Tibial artery (tissue), 4 donors: ENCODE data around the gene NOSTRIN.

Experiments
- DNase-seq, 2 donors: peaks; one replicate each; pipeline ENCODE4 v3.0.0-alpha.2; 2019
- H3K27ac ChIP-seq, 2 donors: fragments of 200-600 bp; sonication (generic) in 1 of 2; 1 replicate in 1 of 2; 2 replicates in 1 of 2; pipeline ENCODE4 v1.5.1; 2018 to 2019; ENCODE audit warnings: mild to moderate bottlenecking in 1 of 2
- H3K27me3 ChIP-seq, 2 donors: fragments of 200-600 bp; sonication (generic) in 1 of 2; one replicate each; pipeline versions ENCODE4 v1.5.1 to v1.6.0; 2016 to 2019
- H3K36me3 ChIP-seq, 3 donors: fragments of 200-600 bp; sonication (generic) in 2 of 3; one replicate each; pipeline ENCODE4 v1.5.1; 2016 to 2019; ENCODE audit warnings: mild to moderate bottlenecking in 2 of 3
- H3K4me1 ChIP-seq, 4 donors: fragments of 200-600 bp; sonication (generic) in 2 of 4; 1 replicate in 3 of 4; 2 replicates in 1 of 4; pipeline ENCODE4 v1.5.1; 2016 to 2019
- H3K4me3 ChIP-seq, 2 donors: fragments of 200-600 bp; sonication (generic) in 1 of 2; 1 replicate in 1 of 2; 2 replicates in 1 of 2; pipeline ENCODE4 v1.5.1; 2018 to 2019; ENCODE audit warnings: mild to moderate bottlenecking in 2 of 2
- H3K9me3 ChIP-seq, 3 donors: fragments of 200-600 bp; sonication (generic) in 1 of 3; one replicate each; pipeline ENCODE4 v1.5.1; 2016 to 2019
- intact Hi-C: fragments of 100-400 bp; cut with DNase I; formaldehyde crosslinking; loops from one replicate; pipeline ENCODE4 v1.15.0; 2023; ENCODE audit warnings: low total_unique reads
- TF ChIP-seq, protein P1 (sequence below), 2 experiments: fragments of 200-600 bp in 1 of 2; fragments of 450-650 bp in 1 of 2; IDR thresholded peaks; one replicate each; pipeline ENCODE4 v1.5.1; 2017 to 2019; ENCODE audit warnings: antibody characterized with exemption in 2 of 2, mild to moderate bottlenecking in 1 of 2, moderate library complexity in 1 of 2

The NOSTRIN gene

GRCh38 chr2:168814939-168815907 is 12.8 kb downstream of the NOSTRIN start:
- no peak for DNase-seq
- H3K36me3 ChIP-seq: no peaks in the 10 kb centered on the region
- intact Hi-C loops: no loop called here
- H3K27ac ChIP-seq: no peak overlapping the region
- H3K9me3 ChIP-seq: no peaks in the 10 kb centered on the region
- H3K4me1 ChIP-seq: no peaks in the 10 kb centered on the region
- H3K4me3 ChIP-seq: no peak overlapping the region
- H3K27me3 ChIP-seq: no peaks in the 10 kb centered on the region
- TF ChIP-seq, protein P1, sequence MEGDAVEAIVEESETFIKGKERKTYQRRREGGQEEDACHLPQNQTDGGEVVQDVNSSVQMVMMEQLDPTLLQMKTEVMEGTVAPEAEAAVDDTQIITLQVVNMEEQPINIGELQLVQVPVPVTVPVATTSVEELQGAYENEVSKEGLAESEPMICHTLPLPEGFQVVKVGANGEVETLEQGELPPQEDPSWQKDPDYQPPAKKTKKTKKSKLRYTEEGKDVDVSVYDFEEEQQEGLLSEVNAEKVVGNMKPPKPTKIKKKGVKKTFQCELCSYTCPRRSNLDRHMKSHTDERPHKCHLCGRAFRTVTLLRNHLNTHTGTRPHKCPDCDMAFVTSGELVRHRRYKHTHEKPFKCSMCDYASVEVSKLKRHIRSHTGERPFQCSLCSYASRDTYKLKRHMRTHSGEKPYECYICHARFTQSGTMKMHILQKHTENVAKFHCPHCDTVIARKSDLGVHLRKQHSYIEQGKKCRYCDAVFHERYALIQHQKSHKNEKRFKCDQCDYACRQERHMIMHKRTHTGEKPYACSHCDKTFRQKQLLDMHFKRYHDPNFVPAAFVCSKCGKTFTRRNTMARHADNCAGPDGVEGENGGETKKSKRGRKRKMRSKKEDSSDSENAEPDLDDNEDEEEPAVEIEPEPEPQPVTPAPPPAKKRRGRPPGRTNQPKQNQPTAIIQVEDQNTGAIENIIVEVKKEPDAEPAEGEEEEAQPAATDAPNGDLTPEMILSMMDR (IDR thresholded peaks at IDR 0.05): no peak

DNA sequence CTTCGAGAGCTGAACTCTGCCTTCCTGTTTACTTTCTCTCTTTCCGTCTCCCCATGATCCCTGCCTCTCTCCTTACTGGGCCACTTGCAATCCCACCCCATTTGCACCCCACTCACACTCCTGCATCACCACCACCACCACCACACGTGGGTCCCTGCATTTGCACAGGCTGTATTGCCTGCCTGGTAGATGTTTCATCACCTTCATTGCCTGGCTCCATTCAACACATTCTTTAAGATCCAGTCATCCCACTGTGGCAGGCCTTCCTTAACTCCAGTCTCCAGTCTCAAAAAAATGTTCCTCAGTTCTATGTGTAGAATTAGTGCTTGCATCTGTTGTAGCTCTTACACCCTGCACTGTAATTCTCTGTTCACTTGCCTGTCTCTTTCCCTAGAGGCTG is 13.9 kb downstream of the NOSTRIN start:
- no peak for DNase-seq
- Histone ChIP-seq H3K27me3 (no peaks in the 10 kb centered on the region), H3K27ac (no peak overlapping the region), H3K4me3 (no peak overlapping the region), H3K9me3 (no peaks in the 10 kb centered on the region), H3K4me1 (no peaks in the 10 kb centered on the region), H3K36me3 (no peaks in the 10 kb centered on the region)
- TF ChIP-seq, protein P1 (IDR thresholded peaks at IDR 0.05): no peak
- intact Hi-C loops: no loop called here

DNA sequence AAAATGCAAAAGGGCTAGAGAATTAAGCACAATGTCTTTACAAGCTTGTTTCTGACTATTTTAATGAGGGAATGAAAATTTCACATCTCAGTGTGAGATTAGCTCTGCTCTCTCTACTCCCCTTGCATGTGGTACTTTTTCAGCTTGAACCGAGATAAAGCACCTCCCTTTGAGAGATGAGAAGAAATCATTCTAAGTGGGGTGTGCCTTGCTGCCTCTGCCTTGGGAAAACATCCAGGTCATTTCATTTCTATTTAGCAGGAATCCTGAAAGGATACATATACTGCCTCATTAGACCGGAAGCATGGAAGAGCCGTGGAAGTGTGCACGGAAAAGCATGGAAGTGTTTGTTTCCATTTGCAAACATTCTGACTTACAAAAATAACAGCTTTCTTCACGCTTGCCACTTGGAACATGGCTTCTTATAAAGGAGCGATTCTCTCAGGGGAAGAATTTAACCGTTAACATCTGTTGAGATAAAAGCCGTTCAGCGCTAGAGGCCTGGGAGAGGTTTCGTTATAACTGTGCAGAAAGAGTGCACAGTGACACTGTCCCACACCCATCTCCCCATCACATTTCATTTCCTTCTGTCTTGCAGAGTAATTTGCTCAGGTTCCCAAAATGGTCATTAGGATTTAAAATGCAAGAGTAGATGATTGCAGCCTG is 16.7 kb downstream of the NOSTRIN start:
- H3K27me3 ChIP-seq: no peaks in the 10 kb centered on the region
- intact Hi-C loops: no loop called here
- no peaks in the 10 kb centered on the region for H3K4me1 ChIP-seq
- DNase-seq: no peak
- TF ChIP-seq, protein P1 (IDR thresholded peaks at IDR 0.05): no peak
- no peaks in the 10 kb centered on the region for H3K9me3 ChIP-seq
- no peaks in the 10 kb centered on the region for H3K36me3 ChIP-seq
- H3K4me3 ChIP-seq: no peak overlapping the region
- no peak overlapping the region for H3K27ac ChIP-seq

- Histone ChIP-seq H3K4me3 (no peak overlapping the region), H3K9me3 (no peaks in the 10 kb centered on the region), H3K27me3 (no peaks in the 10 kb centered on the region), H3K4me1 (no peaks in the 10 kb centered on the region), H3K36me3 (no peaks in the 10 kb centered on the region), H3K27ac (no peak overlapping the region)
- intact Hi-C loops: no loop called here
- DNase-seq: no peak
- TF ChIP-seq, protein P1 (IDR thresholded peaks at IDR 0.05): no peak
Observed at GRCh38 chr2:168819829-168820489, 17.5 kb downstream of the NOSTRIN start.

- no peaks in the 10 kb centered on the region for H3K4me1 ChIP-seq
- H3K4me3 ChIP-seq: no peak overlapping the region
- no peaks in the 10 kb centered on the region for H3K9me3 ChIP-seq
- DNase-seq: no peak
- H3K27me3 ChIP-seq: no peaks in the 10 kb centered on the region
- no peak overlapping the region for H3K27ac ChIP-seq
- no peaks in the 10 kb centered on the region for H3K36me3 ChIP-seq
- TF ChIP-seq, protein P1 (IDR thresholded peaks at IDR 0.05): no peak
- intact Hi-C loops: no loop called here
Observed at GRCh38 chr2:168821577-168821976, 19.1 kb downstream of the NOSTRIN start.
